ENCODE data around the gene GOLGB1.
A peak's percentile ranks its signal among the peaks of the same experiment; 100 is the strongest.
"Not testable (repeated sequence)": the region's sequence is repeated elsewhere in the genome, so short reads cannot be mapped to it uniquely, and the experiment has no call there.

GOLGB1 gene

DNA sequence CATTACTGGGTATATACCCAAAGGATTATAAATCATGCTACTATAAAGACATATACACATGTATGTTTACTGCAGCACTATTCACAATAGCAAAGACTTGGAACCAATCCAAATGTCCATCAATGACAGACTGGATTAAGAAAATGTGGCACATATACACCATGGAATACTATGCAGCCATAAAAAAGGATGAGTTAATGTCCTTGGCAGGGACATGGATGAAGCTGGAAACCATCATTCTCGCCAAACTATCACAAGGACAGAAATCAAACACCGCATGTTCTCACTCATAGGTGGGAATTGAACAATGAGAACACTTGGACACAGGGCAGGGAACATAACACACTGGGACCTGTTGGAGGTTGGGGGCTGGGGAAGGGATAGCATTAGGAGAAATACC, 6.4 kb downstream of the GOLGB1 start:
- DNase-seq = not testable (repeated sequence)

DNA sequence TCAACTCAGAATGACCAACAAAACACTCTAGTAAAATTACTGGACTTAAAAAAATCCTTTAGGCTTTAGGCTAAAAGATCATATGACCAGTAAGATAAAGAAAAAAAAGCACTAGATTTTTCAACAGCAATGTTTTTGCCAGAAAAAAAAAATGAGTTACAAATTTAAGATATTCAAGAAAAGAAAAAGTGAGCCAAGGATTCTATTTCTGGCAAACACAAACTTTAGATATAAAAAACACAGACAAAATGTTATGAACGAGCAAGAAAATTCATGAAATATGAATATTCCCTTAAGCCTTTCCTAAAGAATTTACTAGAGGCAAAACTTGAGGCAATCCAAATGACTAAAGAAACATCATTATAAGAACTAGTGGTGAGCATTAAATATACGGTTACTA, 8.6 kb downstream of the GOLGB1 start:
- DNase-seq = no peak

DNA sequence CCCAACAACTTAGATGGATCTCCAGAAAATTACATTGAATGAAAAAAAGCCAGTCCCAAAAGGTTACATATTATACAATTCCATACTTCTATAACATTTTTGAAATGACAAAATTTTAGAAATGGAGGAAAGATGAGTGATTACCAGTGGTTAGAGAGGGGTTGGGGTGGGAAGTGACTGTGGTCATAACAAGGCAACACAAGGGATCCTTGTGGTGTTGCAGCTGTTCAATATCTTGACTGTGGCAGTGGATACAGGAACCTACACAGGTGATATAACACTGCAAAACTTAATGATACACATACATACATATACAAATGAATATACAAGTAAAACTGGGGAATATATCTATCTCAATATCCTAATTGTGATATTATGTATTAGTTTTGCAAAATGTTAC, 9.6 kb downstream of the GOLGB1 start:
- DNase-seq = no peak

- no peak for DNase-seq
These were observed 11.9 kb downstream of the GOLGB1 start for GRCh38 chr3:121737644-121738043.

GRCh38 chr3:121736112-121736511, 13.4 kb downstream of the GOLGB1 start:
- no peak for DNase-seq

- no peak for DNase-seq
These were observed 14.4 kb downstream of the GOLGB1 start for GRCh38 chr3:121735047-121735696.

DNA sequence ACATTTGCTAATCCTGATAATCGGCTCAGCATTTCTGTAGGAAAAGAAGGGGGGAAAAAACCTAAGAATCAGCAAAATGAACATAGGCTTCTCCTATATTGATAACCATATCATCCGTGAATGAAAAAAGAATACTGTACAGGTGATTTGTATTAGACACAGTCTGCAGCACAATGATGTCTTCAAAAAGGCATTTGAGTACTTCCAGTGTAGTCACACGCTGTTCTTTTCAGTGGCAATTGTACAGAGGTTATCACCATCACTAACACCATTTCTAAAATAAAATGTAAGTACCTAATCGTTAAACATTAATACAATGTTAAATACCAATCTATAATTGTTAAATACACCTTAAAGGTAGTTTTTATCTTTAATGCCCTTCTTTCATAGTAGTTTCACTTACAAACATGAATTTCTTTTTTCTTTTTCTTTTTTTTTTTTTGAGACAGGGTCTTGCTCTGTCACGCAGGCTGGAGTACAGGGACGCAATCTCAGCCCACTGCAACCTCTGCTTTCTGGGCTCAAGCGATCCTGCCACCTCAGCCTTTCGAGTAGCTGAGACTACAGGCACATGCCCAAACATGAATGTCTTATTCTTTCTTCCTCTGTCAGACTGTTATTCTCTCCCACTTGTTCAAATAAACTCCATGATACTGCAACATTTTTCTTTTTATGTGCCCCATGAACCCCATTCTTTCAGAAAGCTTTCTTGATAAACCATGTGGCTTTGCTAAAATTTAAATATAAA, 18.4 kb downstream of the GOLGB1 start:
- no peak for DNase-seq

DNA sequence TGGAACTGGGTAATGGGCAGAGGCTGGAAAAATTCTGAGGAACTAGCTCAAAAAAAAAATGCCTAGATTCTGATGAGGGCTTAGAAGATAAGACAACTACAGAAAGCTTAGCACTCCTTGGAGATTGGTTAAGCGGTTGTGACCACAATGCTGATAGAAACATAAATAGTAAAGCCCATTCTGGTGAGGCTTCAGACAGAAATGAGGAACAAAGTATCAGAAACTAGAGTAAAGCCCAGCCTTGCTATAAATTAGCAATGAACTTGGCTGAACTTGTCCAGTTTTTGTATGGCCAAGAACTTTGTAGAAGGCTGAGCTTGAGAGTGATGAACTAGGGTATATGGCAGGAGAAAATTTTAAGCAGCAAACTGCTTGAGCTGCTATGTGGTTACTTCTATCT, 25.4 kb downstream of the GOLGB1 start:
- no peak for DNase-seq

GRCh38 chr3:121723485-121723884, 26.1 kb downstream of the GOLGB1 start:
- DNase-seq = no peak

GRCh38 chr3:121722411-121722810, 27.1 kb downstream of the GOLGB1 start:
- no peak for DNase-seq

GRCh38 chr3:121720163-121720562, 29.4 kb downstream of the GOLGB1 start:
- DNase-seq = no peak

DNA sequence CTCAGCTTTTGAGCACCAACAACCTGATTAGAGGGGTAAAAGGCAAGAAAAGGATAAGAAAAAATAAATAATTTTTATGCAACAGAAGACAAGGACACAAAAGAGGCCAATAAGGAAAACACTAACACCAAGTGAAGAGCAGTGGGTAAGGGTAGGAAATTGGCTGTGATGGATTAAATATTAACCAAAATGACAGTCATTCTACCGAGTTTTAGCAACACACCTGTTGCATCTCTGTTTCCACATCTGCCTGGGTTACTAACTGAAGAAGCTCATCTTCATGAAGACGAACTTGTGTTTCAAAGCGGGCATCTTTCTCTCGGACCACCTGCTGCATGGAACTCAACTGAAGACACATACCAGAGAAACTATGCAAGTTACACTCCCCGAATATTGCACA, 30.1 kb downstream of the GOLGB1 start:
- no peak for DNase-seq

- DNase-seq = peak; percentile 58
These were observed 31.2 kb downstream of the GOLGB1 start for GRCh38 chr3:121718205-121718846.

GRCh38 chr3:121710347-121710746, 39.2 kb downstream of the GOLGB1 start:
- DNase-seq = no peak

DNA sequence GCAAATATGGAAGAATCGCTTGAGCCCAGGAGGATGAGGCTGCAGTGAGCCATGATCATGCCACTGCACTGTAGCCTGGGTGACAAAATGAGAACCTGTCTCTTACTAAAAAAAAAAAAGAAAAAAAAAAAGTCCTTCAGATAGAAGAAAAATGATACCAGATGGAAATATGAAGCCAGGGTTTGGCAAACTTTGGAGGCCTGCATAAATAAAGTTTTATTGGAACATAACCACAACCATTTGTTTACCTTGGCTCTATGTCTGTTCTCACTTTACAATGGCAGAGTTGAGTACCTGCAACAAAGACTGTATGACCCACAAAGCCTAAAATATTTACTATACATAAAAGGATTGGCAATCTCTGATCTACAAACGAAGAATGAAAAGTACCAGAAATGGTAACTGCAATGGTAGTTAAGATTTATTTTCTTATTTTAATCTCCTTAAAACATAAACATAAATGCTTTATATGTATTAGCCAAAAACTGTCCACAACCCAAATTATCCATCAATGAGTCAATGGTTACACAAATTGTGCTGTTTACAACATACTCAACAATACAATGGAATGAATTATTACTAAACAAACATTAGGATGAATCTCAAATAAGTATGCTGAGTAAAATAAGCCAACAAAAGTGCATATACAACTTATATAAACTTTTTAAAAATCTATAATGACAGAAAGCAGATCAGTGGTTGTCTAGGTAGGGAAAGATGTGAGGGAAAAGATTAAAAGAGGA, 41.8 kb downstream of the GOLGB1 start:
- DNase-seq = no peak

DNA sequence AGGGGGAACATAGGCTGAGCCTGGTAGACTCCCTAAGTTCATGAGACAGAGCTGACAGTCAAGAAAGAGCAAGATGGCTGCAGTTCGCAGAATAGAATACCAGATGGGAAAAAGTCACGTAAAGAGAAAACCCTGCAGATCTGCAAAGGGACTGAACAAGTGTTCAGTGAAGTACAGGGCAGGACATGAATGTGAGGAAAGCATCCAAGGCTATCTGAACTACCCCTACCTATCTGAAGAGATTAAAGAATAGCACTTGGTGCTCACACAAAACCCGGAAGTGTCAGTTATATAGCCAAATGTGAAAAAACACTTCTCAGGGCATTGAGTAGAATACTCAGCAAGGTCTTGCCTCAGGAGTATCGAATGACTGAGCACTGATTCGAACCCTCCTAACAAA, 44.0 kb downstream of the GOLGB1 start:
- no peak for DNase-seq

- DNase-seq = no peak
These were observed 45.6 kb downstream of the GOLGB1 start for GRCh38 chr3:121703973-121704372.

DNA sequence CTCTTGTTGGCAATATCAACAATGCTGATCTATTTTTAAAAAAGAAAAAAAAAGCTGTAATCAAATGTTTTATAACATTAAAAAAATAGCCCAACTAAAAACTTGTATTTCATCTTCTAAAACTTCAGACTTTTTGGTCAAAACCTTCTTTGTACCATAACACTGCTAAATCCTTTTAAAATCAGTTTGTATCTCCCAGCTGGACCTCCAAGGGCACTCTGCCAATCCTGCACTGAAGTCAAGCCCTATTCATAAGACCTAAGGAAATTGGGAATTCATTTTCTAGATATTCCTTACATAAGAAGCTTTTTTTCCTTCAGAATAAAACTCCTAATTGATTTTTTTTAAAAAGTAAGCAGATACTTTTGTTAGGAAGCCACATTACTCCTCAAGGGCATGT, 50.6 kb downstream of the GOLGB1 start:
- no peak for DNase-seq

DNA sequence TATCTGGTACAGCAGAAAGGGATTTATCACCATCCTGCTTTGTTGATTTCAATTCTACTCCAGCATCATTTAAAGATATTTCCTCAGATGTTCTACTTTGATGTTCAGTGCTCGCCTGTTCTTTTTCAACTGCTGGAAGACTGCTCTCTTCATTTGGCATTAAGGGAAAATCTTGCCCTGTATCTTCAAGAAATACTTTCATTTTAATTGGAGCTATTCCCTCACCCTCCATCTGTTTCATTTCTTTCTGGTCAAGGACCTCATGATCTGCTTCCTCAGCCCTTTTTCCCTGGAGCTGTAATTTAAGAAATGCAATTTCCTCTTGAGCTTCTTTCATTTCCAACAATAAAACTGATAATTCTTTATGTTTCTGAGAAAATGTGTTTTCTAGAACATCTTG, 51.1 kb downstream of the GOLGB1 start:
- no peak for DNase-seq

DNA sequence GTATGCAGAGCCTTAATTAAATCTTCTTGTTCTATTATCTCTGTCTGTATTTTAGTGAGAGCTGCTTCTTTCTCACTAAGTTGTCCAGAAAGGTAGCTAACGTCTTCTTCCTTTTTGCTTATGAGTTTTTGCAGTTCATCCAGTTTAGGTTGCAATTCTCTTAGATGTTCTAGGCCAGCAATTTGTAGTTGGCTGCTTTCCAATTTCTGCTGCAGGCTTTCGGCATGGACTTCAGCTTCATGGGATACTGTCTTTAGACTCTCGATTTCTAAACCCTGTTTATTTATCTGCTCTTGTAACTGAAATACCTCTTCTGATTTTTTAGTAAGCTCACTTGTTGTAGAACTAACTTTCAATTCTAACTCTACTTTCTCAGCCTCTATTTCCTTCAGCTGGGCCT, 53.4 kb downstream of the GOLGB1 start:
- DNase-seq = no peak

GRCh38 chr3:121692010-121692699, 57.4 kb downstream of the GOLGB1 start:
- DNase-seq = no peak

DNA sequence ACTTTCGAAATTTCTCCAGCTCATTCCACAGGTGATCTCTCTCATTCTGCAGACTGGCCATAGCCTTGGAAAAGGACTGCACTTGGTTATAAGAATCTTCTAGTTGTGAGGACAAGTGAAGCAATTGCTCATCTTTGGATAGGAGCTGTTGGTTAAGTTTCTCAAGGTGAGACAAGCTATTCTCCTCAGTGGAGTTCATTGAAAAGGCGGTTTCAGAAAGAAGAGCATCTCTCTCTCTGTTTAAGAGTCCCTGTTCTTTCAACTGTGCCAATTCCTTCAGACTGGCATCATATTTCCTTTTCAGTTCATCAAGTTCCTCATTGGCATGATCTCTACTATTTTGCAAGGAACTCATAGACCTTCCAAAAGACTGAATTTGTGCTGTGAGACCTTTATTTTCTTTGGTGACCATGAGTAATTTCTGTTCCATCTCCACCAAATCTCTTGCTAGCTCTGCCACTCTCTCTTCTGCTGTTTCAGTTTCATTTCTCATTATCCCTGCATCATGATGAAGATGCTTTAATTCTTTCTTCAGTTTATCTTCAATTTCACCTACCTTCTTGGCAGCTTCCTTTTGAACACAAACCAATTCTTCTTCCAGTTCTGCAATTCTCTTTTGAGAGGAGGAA, 58.6 kb downstream of the GOLGB1 start:
- no peak for DNase-seq
